Measurements from ENCODE around the gene AP5S1. TPM values are rescaled to one million over a fixed set of nuclear protein-coding genes. Genes with fewer than 3 reads are reported as not detected.

Gene AP5S1
- total and polyA plus RNA-seq, 2 of the 13 experiments (the other 11 are each of a cell fraction or from before 2014, with no cell fraction given) = 7.9 to 23.2 TPM

DNA sequence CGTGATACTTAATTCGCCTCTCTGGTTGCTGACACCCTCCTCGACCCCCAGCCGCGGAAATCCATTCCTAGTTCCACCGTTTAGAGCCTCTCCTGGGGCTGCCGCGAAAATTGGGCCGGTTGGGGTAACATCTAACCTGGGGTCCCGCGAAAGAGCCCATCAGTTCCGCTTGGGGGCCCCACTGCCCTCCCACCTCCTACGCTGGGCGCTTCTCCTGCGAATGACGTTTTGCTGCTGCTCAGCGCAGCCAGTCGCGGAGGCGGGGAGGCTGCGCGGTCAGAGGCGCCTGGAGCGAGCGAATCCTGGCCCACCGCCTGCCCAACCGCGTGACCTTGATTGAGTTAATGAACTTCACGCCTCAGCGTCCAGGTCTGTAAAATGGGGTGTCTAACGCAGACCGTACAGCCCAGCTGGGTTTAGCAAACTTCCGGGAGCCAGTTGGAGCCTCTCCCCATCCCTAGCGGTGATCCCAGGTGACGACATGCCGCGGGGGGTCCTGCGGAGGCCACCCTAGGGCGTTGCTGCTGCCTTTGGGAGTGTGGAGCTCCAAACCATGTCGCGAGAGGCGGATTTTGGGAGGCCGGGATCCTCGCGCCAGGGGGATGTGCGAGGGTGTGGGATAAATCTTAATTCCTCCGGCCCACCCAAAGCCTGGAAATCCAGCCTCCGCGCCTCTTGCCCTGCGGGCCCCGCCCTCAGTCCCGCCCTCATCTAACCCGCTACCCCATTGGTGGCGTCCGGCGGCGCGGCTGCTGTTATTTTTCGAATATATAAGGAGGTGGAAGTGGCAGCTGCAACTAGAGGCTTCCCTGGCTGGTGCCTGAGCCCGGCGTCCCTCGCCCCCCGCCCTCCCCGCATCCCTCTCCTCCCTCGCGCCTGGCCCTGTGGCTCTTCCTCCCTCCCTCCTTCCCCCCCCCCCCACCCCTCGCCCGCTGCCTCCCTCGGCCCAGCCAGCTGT lies 24.6 kb upstream of the AP5S1 start, which contains the start of gene CDC25B (continued):
- no peak for TF ChIP-seq JUNB (CRISPR knock-in tag; IDR thresholded peaks at IDR 0.05; ENCODE audit: borderline replicate concordance)
- TF ChIP-seq ZNF850 (CRISPR knock-in tag; conservative IDR thresholded peaks at IDR 0.05) = peak; percentile 76; the same call in 1 of the 2 replicates
- TF ChIP-seq RBM22 (optimal IDR thresholded peaks at IDR 0.05; ENCODE audit: low read length) = no peak
- TF ChIP-seq PLRG1 (conservative IDR thresholded peaks at IDR 0.05) = no peak
- no peak for TF ChIP-seq ONECUT2 (CRISPR knock-in tag; IDR thresholded peaks at IDR 0.05)
- 0 out of 2 replicates have a peak, but pooled peaks have one; percentile 31 for TF ChIP-seq FOSL2 (CRISPR knock-in tag; IDR thresholded peaks at IDR 0.05)
- TF ChIP-seq KDM2A (CRISPR knock-in tag; IDR thresholded peaks at IDR 0.05; ENCODE audit: borderline replicate concordance, low read depth) = peak; percentile 72
- TF ChIP-seq, protein P1, sequence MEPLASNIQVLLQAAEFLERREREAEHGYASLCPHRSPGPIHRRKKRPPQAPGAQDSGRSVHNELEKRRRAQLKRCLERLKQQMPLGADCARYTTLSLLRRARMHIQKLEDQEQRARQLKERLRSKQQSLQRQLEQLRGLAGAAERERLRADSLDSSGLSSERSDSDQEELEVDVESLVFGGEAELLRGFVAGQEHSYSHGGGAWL (CRISPR knock-in tag; IDR thresholded peaks at IDR 0.05) = 0 out of 2 replicates have a peak, but pooled peaks have one; percentile 33
- TF ChIP-seq KLF11 (CRISPR knock-in tag; IDR thresholded peaks at IDR 0.05) = no peak
- TF ChIP-seq, protein P2, sequence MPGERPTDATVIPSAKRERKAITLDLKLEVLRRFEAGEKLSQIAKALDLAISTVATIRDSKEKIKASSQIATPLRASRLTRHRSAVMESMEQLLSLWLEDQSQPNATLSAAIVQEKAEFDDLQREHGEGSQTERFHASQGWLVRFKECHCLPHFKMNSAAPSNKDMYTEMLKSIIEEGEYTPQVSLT (CRISPR knock-in tag; IDR thresholded peaks at IDR 0.05; ENCODE audit: borderline replicate concordance, low read depth) = no peak
- TF ChIP-seq ZNF556 (CRISPR knock-in tag; IDR thresholded peaks at IDR 0.05; ENCODE audit: borderline replicate concordance) = peak; percentile 89; the same call in 1 of the 2 replicates
- TF ChIP-seq ZNF576 (CRISPR knock-in tag; IDR thresholded peaks at IDR 0.05) = peak; percentile 77; the same call in 1 of the 2 replicates
- no peak for TF ChIP-seq KMT2B (CRISPR knock-in tag; IDR thresholded peaks at IDR 0.05)
- peak; percentile 96 for TF ChIP-seq MEIS1 (CRISPR knock-in tag; IDR thresholded peaks at IDR 0.05; ENCODE audit: borderline replicate concordance)
- no peak for TF ChIP-seq MBD4 (IDR thresholded peaks at IDR 0.05; ENCODE audit: borderline replicate concordance, low read length)
- peak; percentile 87 for TF ChIP-seq SIN3B (IDR thresholded peaks at IDR 0.05; ENCODE audit: low read length)
- peak; percentile 19; the same call in 1 of the 2 replicates for TF ChIP-seq MED13 (CRISPR knock-in tag; IDR thresholded peaks at IDR 0.05)
- no peak; the same call in 1 of the 2 replicates for TF ChIP-seq ZBTB20 (CRISPR knock-in tag; IDR thresholded peaks at IDR 0.05; ENCODE audit: borderline replicate concordance, low read depth)
- peak; percentile 72; the same call in 1 of the 2 replicates for TF ChIP-seq TARDBP (CRISPR knock-in tag; IDR thresholded peaks at IDR 0.05)
- no peak for TF ChIP-seq ZBTB1 (CRISPR knock-in tag; IDR thresholded peaks at IDR 0.05; ENCODE audit: borderline replicate concordance)
- TF ChIP-seq ZNF10 (CRISPR knock-in tag; IDR thresholded peaks at IDR 0.05; ENCODE audit: borderline replicate concordance, low read depth) = no peak
- no peak for TF ChIP-seq ZNF317 (CRISPR knock-in tag; IDR thresholded peaks at IDR 0.05)
- TF ChIP-seq NR2F1 (CRISPR knock-in tag; IDR thresholded peaks at IDR 0.05) = 0 out of 4 replicates have a peak, but pooled peaks of 1 of the 2 experiments have one; percentile 42
- TF ChIP-seq PAX8 (CRISPR knock-in tag; IDR thresholded peaks at IDR 0.05; ENCODE audit: borderline replicate concordance) = no peak
- TF ChIP-seq ZNF253 (CRISPR knock-in tag; IDR thresholded peaks at IDR 0.05; ENCODE audit: borderline replicate concordance) = no peak
- peak; percentile 97 for TF ChIP-seq SAP130 (CRISPR knock-in tag; IDR thresholded peaks at IDR 0.05; ENCODE audit: low read depth)
- TF ChIP-seq USF2 (IDR thresholded peaks at IDR 0.05; ENCODE audit: low read depth, low read length) = no peak
- 0 out of 2 replicates have a peak, but pooled peaks have one; percentile 20 for TF ChIP-seq USF2 (CRISPR knock-in tag; IDR thresholded peaks at IDR 0.05; ENCODE audit: borderline replicate concordance)

Data from HepG2 (cell line).